ENCODE data around the gene LMTK2.

- TF ChIP-seq GATA3 (IDR thresholded peaks at IDR 0.05; ENCODE audit: low read depth, low read length) (no peak), GATA2 (IDR thresholded peaks at IDR 0.05; ENCODE audit: low read depth, low read length) (no peak)
Observed at GRCh38 chr7:98125759-98126158, 19.1 kb downstream of the LMTK2 start.

All from SH-SY5Y (cell line).